Ovary (tissue), 9 donors: ENCODE measurements around the gene CBFB. TPM values are rescaled to one million over a fixed set of nuclear protein-coding genes. Genes with fewer than 3 reads are reported as not detected.
"Not testable (repeated sequence)": the region's sequence is repeated elsewhere in the genome, so short reads cannot be mapped to it uniquely, and the experiment has no call there.

Source experiments
- DNase-seq, 5 donors: peaks; one replicate each; pipeline ENCODE4 v3.0.0-alpha.2; 2019 to 2020
- H3K27ac ChIP-seq, 2 donors: fragments of 200-600 bp; one replicate each; pipeline versions ENCODE4 v1.5.1 to v1.8.0; 2019 to 2022
- H3K27me3 ChIP-seq: fragments of 200-600 bp; one replicate; pipeline ENCODE4 v1.8.0; 2022
- H3K36me3 ChIP-seq: fragments of 200-600 bp; sonication (generic); one replicate; pipeline ENCODE4 v1.5.1; 2019
- H3K4me1 ChIP-seq: one replicate; pipeline ENCODE4 v1.8.1; 2013; ENCODE audit warnings: mild to moderate bottlenecking, moderate library complexity; ENCODE audit not compliant: insufficient read depth
- H3K4me3 ChIP-seq: fragments of 200-600 bp; sonication (generic); one replicate; pipeline ENCODE4 v1.5.1; 2017
- H3K9me3 ChIP-seq, 2 donors: fragments of 200-600 bp in 1 of 2; sonication (generic) in 1 of 2; one replicate each; pipeline versions ENCODE4 v1.5.1 to v1.8.1; 2013 to 2019; ENCODE audit warnings: mild to moderate bottlenecking in 1 of 2, moderate library complexity in 1 of 2
- EP300 ChIP-seq: sonication (generic); formaldehyde crosslinking; IDR thresholded peaks from one replicate; pipeline ENCODE4 v1.6.1; 2017; ENCODE audit warnings: antibody characterized with exemption
- POLR2A ChIP-seq: fragments of 450-650 bp; IDR thresholded peaks from one replicate; pipeline ENCODE4 v1.6.1; 2017; ENCODE audit warnings: antibody characterized with exemption, mild to moderate bottlenecking, moderate library complexity
- WGBS, 3 donors: extraction: QIAGEN DNeasy Blood & Tissue Kit in 1 of 3; methylation state at CpG; one replicate each; pipeline versions ENCODE4 v1.1.5 to v1.1.7; 2013 to 2017; 5-methylcytosine and 5-hydroxymethylcytosine counted together
- intact Hi-C, 4 donors: fragments of 100-400 bp; cut with DNase I; formaldehyde crosslinking; loops; one replicate each; pipeline versions ENCODE4 v1.11.0 to v1.15.1; 2022 to 2023
- polyA plus RNA-seq, 2 donors: library from polyadenylated mRNA; stranded (reverse); fragments of 200-250 nt in 1 of 2; fragments of 350-450 nt in 1 of 2; fragmentation: Illumina TruSeq in 1 of 2; extraction: RNeasy Lipid Tissue Mini Kit (QIAGEN cat#74804) in 1 of 2; gene quantifications; one replicate each; pipeline ENCODE4 v1.2.3, GENCODE V29; 2013 to 2014
- total RNA-seq, 7 donors: library from RNA; depleted of rRNA in 2 of 7; stranded (reverse); fragments of >200 nt in 2 of 7; fragmentation: NEBNext Ultra II Directional in 3 of 7; extraction: Animal tissue kit (Norgen Biotek cat#: 25700) in 3 of 7; gene quantifications; one replicate each; pipeline versions ENCODE4 v1.1.0 to v1.2.4, GENCODE V29; 2016 to 2023
- TF ChIP-seq, protein P1 (sequence below), 3 donors: fragments of 450-650 bp in 2 of 3; fragments of 200-600 bp in 1 of 3; IDR thresholded peaks; one replicate each; pipeline versions ENCODE4 v1.5.1 to v1.8.0; 2016 to 2022; ENCODE audit warnings: antibody characterized with exemption in 3 of 3, mild to moderate bottlenecking in 1 of 3
- donor health status: DM: no; HTN: no; CAD: no; lungs with moderate emphysema.
- donor health status: DM: no; HTN: no; CAD: no.
- donor health status: Bipolar disorder and iron deficiency.
- donor health status: DM: yes; HTN: yes; CAD: no.
- donor health status: DM: no; HTN: no; CAD: no.
- donor health status: DM: yes; HTN: yes; CAD: no.

The CBFB gene
- total and polyA plus RNA-seq, 9 donors: 19.2 to 58.3 (median 46.7) TPM

- H3K4me3 ChIP-seq: no peak overlapping the region
- no peaks in the 10 kb centered on the region for H3K4me1 ChIP-seq
- WGBS, 3 donors: 89 to 98% (median 95%) methylated on average over 2 of the region's 2 CpGs
- H3K36me3 ChIP-seq: no peaks in the 10 kb centered on the region
- no peak for DNase-seq
- no peak overlapping the region for H3K27ac ChIP-seq
- H3K27me3 ChIP-seq: no peaks in the 10 kb centered on the region
- intact Hi-C loops: no loop called here
- no peaks in the 10 kb centered on the region for H3K9me3 ChIP-seq
- TF ChIP-seq, protein P1, sequence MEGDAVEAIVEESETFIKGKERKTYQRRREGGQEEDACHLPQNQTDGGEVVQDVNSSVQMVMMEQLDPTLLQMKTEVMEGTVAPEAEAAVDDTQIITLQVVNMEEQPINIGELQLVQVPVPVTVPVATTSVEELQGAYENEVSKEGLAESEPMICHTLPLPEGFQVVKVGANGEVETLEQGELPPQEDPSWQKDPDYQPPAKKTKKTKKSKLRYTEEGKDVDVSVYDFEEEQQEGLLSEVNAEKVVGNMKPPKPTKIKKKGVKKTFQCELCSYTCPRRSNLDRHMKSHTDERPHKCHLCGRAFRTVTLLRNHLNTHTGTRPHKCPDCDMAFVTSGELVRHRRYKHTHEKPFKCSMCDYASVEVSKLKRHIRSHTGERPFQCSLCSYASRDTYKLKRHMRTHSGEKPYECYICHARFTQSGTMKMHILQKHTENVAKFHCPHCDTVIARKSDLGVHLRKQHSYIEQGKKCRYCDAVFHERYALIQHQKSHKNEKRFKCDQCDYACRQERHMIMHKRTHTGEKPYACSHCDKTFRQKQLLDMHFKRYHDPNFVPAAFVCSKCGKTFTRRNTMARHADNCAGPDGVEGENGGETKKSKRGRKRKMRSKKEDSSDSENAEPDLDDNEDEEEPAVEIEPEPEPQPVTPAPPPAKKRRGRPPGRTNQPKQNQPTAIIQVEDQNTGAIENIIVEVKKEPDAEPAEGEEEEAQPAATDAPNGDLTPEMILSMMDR (IDR thresholded peaks at IDR 0.05): no peak
- no peak for TF ChIP-seq EP300
- TF ChIP-seq POLR2A: no peak
Observed at GRCh38 chr16:67040166-67040565, 11.2 kb downstream of the CBFB start.

DNA sequence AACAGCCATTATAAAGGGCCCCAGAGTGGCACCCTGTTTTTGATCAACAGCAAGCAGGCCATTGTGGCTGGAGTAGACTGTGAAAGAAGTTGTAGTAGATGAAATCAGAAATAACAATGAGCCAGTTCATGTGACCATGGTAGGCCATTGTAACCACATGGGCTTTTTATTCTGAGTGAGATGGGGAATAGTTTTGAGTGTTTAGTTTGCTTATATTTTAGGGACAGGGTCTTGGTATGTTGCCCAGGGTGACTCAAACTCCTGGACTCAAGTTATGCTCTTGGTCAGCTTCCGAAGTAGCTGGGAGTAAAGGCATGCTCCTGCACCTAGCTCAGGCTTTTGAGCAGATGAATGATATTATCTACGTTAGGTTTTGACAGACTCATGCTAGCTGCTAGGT is 12.0 kb downstream of the CBFB start:
- Histone ChIP-seq H3K36me3 (no peaks in the 10 kb centered on the region), H3K27ac (no peak overlapping the region), H3K9me3 (no peaks in the 10 kb centered on the region), H3K27me3 (no peaks in the 10 kb centered on the region), H3K4me1 (no peaks in the 10 kb centered on the region), H3K4me3 (no peak overlapping the region)
- intact Hi-C loops: no loop called here
- 69 to 76% (median 70%) methylated on average over 2 of the region's 2 CpGs for WGBS, 3 donors
- TF ChIP-seq, protein P1 (IDR thresholded peaks at IDR 0.05): no peak
- TF ChIP-seq POLR2A: no peak
- no peak for TF ChIP-seq EP300
- DNase-seq: no peak

- H3K36me3 ChIP-seq, H3K4me1 ChIP-seq, H3K4me3 ChIP-seq, H3K9me3 ChIP-seq, intact Hi-C loops, DNase-seq, H3K27ac ChIP-seq, H3K27me3 ChIP-seq: not testable (repeated sequence)
- 91 to 97% (median 93%) methylated on average over 4 of the region's 4 CpGs for WGBS, 3 donors
Observed at GRCh38 chr16:67041520-67041919, 12.6 kb downstream of the CBFB start.

DNA sequence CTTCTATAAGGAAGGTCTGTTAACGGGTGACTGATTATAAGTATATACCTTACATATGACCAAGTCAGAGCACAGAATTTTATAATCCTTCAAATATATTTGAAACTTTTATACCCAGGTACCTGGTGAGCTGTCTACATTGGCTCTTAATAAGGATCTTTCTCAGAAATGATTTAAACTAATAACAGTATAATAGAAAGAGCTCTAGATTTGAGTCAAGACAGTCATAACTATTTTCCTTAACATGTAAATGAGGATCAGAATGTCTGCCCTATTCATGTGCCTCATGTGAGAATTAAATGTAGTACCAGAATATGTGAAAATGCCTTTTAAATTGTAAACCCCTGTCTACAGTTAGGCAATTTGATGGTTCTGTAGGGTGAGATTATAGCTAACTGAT is 14.5 kb downstream of the CBFB start:
- H3K9me3 ChIP-seq: no peaks in the 10 kb centered on the region
- no peaks in the 10 kb centered on the region for H3K27me3 ChIP-seq
- 94 to 100% (median 97%) methylated on average over 1 of the region's 1 CpG for WGBS, 3 donors
- no peak for DNase-seq
- H3K36me3 ChIP-seq: no peaks in the 10 kb centered on the region
- TF ChIP-seq EP300 (no peak), POLR2A (no peak)
- TF ChIP-seq, protein P1 (IDR thresholded peaks at IDR 0.05): no peak
- intact Hi-C loops: no loop called here
- no peak overlapping the region for H3K4me3 ChIP-seq
- no peak overlapping the region for H3K27ac ChIP-seq
- peaks cover 1% of the 10 kb centered on the region for H3K4me1 ChIP-seq

DNA sequence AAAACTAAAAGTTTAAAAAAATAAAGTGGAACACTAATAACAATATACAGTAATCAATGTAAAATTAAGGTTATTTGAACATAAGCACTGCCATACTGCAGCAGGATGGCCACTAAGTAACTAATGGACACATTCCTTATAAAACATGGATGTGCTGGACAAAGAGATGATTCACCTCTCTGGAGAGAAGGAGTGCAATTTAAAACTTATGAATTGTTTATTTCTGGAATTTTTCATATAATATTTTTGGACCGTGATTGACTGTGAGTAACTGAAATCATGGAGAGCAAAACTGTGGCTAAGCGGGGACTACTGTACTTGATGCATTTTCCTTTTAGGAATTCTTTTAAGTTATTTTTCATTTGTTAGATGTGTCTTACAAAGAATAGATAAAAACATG is 21.8 kb downstream of the CBFB start:
- WGBS, 3 donors: 90 to 94% (median 93%) methylated on average over 2 of the region's 2 CpGs
- Histone ChIP-seq H3K27me3 (no peaks in the 10 kb centered on the region), H3K4me1 (peaks cover 1% of the 10 kb centered on the region), H3K36me3 (no peaks in the 10 kb centered on the region), H3K4me3 (no peak overlapping the region), H3K9me3 (no peaks in the 10 kb centered on the region), H3K27ac (no peak overlapping the region)
- intact Hi-C loops: no loop called here
- TF ChIP-seq, protein P1 (IDR thresholded peaks at IDR 0.05): no peak
- no peak for TF ChIP-seq EP300
- TF ChIP-seq POLR2A: no peak
- DNase-seq: no peak
